Endothelial cell (in vitro differentiated cells): ENCODE measurements around the gene GAD2. TPM values are rescaled to one million over a fixed set of nuclear protein-coding genes. Genes with fewer than 3 reads are reported as not detected.

Experiments used
- DNase-seq: peaks from one replicate; pipeline ENCODE4 v3.0.0; 2021; ENCODE audit warnings: low spot score
- H3K27ac Mint-ChIP-seq: one replicate; pipeline ENCODE4 v1.8.0; 2021; ENCODE audit warnings: mixed read lengths, inconsistent platforms; ENCODE audit not compliant: unreplicated experiment
- H3K27me3 Mint-ChIP-seq: one replicate; pipeline ENCODE4 v1.8.0; 2021; ENCODE audit warnings: mild to moderate bottlenecking, moderate library complexity, mixed read lengths, inconsistent platforms; ENCODE audit not compliant: unreplicated experiment
- H3K36me3 Mint-ChIP-seq: one replicate; pipeline ENCODE4 v1.8.0; 2021; ENCODE audit warnings: mild to moderate bottlenecking, low read depth, mixed read lengths, inconsistent platforms; ENCODE audit not compliant: unreplicated experiment
- H3K4me1 Mint-ChIP-seq: one replicate; pipeline ENCODE4 v1.8.0; 2021; ENCODE audit warnings: mild to moderate bottlenecking, mixed read lengths, inconsistent platforms; ENCODE audit not compliant: unreplicated experiment
- H3K4me3 Mint-ChIP-seq: one replicate; pipeline ENCODE4 v1.8.0; 2021; ENCODE audit warnings: mild to moderate bottlenecking, mixed read lengths, inconsistent platforms; ENCODE audit not compliant: unreplicated experiment
- H3K9me3 Mint-ChIP-seq: one replicate; pipeline ENCODE4 v1.8.0; 2021; ENCODE audit warnings: mixed read lengths, inconsistent platforms; ENCODE audit not compliant: unreplicated experiment
- CTCF ChIP-seq: fragments of 200-600 bp; sonication (generic); IDR thresholded peaks from one replicate; pipeline ENCODE4 v1.5.0; 2021; ENCODE audit warnings: antibody characterized with exemption; ENCODE audit not compliant: unreplicated experiment
- total RNA-seq: library from RNA; stranded (reverse); fragmentation: NEBNext Ultra II Directional; extraction: Animal tissue kit (Norgen Biotek cat#: 25700); gene quantifications from one replicate; pipeline ENCODE4 v1.2.1, GENCODE V29; 2021; ENCODE audit not compliant: unreplicated experiment

GAD2 gene
- total RNA-seq, 1 donor from 2014 or later = 0.90 TPM

GRCh38 chr10:26243351-26243720 lies 26.8 kb downstream of the GAD2 start:
- no peak for TF ChIP-seq CTCF
- peaks cover 10% of the 10 kb centered on the region for H3K27me3 Mint-ChIP-seq
- H3K4me1 Mint-ChIP-seq = peaks cover 5% of the 10 kb centered on the region
- H3K9me3 Mint-ChIP-seq = no peaks in the 10 kb centered on the region
- DNase-seq = no peak
- H3K36me3 Mint-ChIP-seq = no peaks in the 10 kb centered on the region
- H3K27ac Mint-ChIP-seq = no peak overlapping the region
- no peak overlapping the region for H3K4me3 Mint-ChIP-seq

GRCh38 chr10:26249681-26250080 lies 33.1 kb downstream of the GAD2 start:
- Mint-ChIP-seq H3K4me1 (peaks cover 12% of the 10 kb centered on the region), H3K4me3 (no peak overlapping the region)
- TF ChIP-seq CTCF = no peak

GRCh38 chr10:26251925-26252324 lies 35.4 kb downstream of the GAD2 start:
- peaks cover 14% of the 10 kb centered on the region for H3K4me1 Mint-ChIP-seq
- H3K27me3 Mint-ChIP-seq = peaks cover 5% of the 10 kb centered on the region
- H3K27ac Mint-ChIP-seq = no peak overlapping the region
- DNase-seq = no peak
- no peak overlapping the region for H3K4me3 Mint-ChIP-seq
- no peaks in the 10 kb centered on the region for H3K9me3 Mint-ChIP-seq
- H3K36me3 Mint-ChIP-seq = peaks cover 3% of the 10 kb centered on the region
- no peak for TF ChIP-seq CTCF

More at GRCh38 chr10:26249681-26250080, 33.1 kb downstream of the GAD2 start:
- no peak for DNase-seq
- no peaks in the 10 kb centered on the region for H3K9me3 Mint-ChIP-seq
- H3K27ac Mint-ChIP-seq = no peak overlapping the region
- H3K27me3 Mint-ChIP-seq = peaks cover 8% of the 10 kb centered on the region
- H3K36me3 Mint-ChIP-seq = peaks cover 2% of the 10 kb centered on the region

GRCh38 chr10:26254616-26255015 lies 38.0 kb downstream of the GAD2 start:
- DNase-seq = no peak
- no peaks in the 10 kb centered on the region for H3K27me3 Mint-ChIP-seq

GRCh38 chr10:26259341-26259740 lies 42.8 kb downstream of the GAD2 start:
- Mint-ChIP-seq H3K36me3 (peaks cover 3% of the 10 kb centered on the region), H3K27me3 (no peaks in the 10 kb centered on the region), H3K4me1 (peaks cover 5% of the 10 kb centered on the region), H3K27ac (no peak overlapping the region), H3K4me3 (no peak overlapping the region), H3K9me3 (no peaks in the 10 kb centered on the region)
- TF ChIP-seq CTCF = no peak
- DNase-seq = no peak

More at GRCh38 chr10:26254616-26255015, 38.0 kb downstream of the GAD2 start:
- no peak overlapping the region for H3K4me3 Mint-ChIP-seq
- no peaks in the 10 kb centered on the region for H3K9me3 Mint-ChIP-seq
- no peak overlapping the region for H3K27ac Mint-ChIP-seq
- peaks cover 3% of the 10 kb centered on the region for H3K36me3 Mint-ChIP-seq
- TF ChIP-seq CTCF = no peak
- peaks cover 5% of the 10 kb centered on the region for H3K4me1 Mint-ChIP-seq
